ENCODE data around the gene SEC14L6.

Gene SEC14L6

DNA sequence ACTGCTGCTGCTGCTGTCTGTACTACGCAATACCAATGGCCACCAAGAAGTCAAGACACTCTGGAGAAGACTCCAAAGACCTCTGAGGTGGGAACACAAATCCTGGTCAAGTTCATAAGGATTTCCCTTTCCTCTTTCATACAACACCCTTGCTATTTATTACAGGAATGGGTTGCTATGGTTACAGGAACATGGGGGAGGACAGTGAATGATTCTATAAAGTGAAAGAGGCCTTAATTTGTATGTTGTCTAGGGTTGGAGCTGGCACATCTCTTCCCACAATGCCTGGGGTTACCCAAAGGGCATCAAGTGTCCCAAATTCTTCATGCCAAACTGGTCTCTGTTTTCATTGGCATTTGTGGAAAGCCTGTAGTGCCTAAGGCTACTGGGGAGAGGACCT, 63.4 kb downstream of the SEC14L6 start:
- H3K4me1 ChIP-seq (ENCODE audit: control insufficient read depth, low read length): no peaks in the 10 kb centered on the region
- no peaks in the 10 kb centered on the region for H3K9me2 ChIP-seq (replicated peaks; ENCODE audit: control insufficient read depth, low read length)
- H4K20me1 ChIP-seq (ENCODE audit: control insufficient read depth, insufficient read depth, low read depth, low read length): no peaks in the 10 kb centered on the region
- H3K4me2 ChIP-seq (ENCODE audit: low read length): no peak overlapping the region
- H3K27ac ChIP-seq (ENCODE audit: low read depth, low read length): no peak overlapping the region
- H3F3A ChIP-seq (ENCODE audit: control insufficient read depth, insufficient read depth): no peaks in the 10 kb centered on the region
- H3K36me3 ChIP-seq (ENCODE audit: control insufficient read depth, low read length): no peaks in the 10 kb centered on the region
- no peaks in the 10 kb centered on the region for H3K79me2 ChIP-seq (ENCODE audit: control insufficient read depth, low read length)
- H3K9me3 ChIP-seq (ENCODE audit: control insufficient read depth, insufficient read depth, low read length): no peaks in the 10 kb centered on the region
- no peak for TF ChIP-seq EZH2phosphoT487 (IDR thresholded peaks at IDR 0.05; ENCODE audit: borderline replicate concordance, low read length)
- TF ChIP-seq, protein P1, sequence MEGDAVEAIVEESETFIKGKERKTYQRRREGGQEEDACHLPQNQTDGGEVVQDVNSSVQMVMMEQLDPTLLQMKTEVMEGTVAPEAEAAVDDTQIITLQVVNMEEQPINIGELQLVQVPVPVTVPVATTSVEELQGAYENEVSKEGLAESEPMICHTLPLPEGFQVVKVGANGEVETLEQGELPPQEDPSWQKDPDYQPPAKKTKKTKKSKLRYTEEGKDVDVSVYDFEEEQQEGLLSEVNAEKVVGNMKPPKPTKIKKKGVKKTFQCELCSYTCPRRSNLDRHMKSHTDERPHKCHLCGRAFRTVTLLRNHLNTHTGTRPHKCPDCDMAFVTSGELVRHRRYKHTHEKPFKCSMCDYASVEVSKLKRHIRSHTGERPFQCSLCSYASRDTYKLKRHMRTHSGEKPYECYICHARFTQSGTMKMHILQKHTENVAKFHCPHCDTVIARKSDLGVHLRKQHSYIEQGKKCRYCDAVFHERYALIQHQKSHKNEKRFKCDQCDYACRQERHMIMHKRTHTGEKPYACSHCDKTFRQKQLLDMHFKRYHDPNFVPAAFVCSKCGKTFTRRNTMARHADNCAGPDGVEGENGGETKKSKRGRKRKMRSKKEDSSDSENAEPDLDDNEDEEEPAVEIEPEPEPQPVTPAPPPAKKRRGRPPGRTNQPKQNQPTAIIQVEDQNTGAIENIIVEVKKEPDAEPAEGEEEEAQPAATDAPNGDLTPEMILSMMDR (IDR thresholded peaks at IDR 0.05; ENCODE audit: low read depth, low read length, poor library complexity, severe bottlenecking): no peak
- 0 out of 2 replicates have a peak, but pooled peaks cover 2% of the 10 kb centered on the region for H3K27me3 ChIP-seq (ENCODE audit: control insufficient read depth, low read length)
- H3K4me3 ChIP-seq (ENCODE audit: low read length): no peak overlapping the region

DNA sequence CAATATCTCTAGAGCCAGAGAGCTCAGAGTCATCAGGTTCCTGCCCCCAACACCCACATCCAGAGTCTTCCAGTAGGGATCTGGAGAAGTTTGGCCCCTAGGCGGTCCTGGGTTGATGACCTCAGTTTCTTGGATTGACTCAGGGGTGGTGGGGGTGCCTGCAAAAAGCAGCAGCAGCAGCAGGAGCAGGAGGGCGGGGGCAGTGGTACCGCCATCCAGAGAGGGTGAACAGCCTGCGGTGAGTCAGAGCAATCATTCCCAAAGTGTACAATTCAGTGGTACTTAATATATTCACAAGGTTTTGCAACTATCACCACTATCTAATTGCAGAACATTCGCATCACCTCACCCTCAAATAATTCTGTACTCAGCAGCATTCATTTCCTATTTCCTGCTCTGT, 64.8 kb downstream of the SEC14L6 start:
- Histone ChIP-seq H3K27ac (ENCODE audit: low read depth, low read length) (no peak overlapping the region), H3K27me3 (ENCODE audit: control insufficient read depth, low read length) (0 out of 2 replicates have a peak, but pooled peaks cover 2% of the 10 kb centered on the region), H3K4me2 (ENCODE audit: low read length) (no peak overlapping the region), H3F3A (ENCODE audit: control insufficient read depth, insufficient read depth) (no peaks in the 10 kb centered on the region), H3K4me1 (ENCODE audit: control insufficient read depth, low read length) (no peaks in the 10 kb centered on the region), H4K20me1 (ENCODE audit: control insufficient read depth, insufficient read depth, low read depth, low read length) (no peaks in the 10 kb centered on the region), H3K4me3 (ENCODE audit: low read length) (no peak overlapping the region), H3K36me3 (ENCODE audit: control insufficient read depth, low read length) (no peaks in the 10 kb centered on the region), H3K79me2 (ENCODE audit: control insufficient read depth, low read length) (no peaks in the 10 kb centered on the region), H3K9me3 (ENCODE audit: control insufficient read depth, insufficient read depth, low read length) (no peaks in the 10 kb centered on the region), H3K9me2 (replicated peaks; ENCODE audit: control insufficient read depth, low read length) (no peaks in the 10 kb centered on the region)
- no peak for TF ChIP-seq EZH2phosphoT487 (IDR thresholded peaks at IDR 0.05; ENCODE audit: borderline replicate concordance, low read length)
- TF ChIP-seq, protein P1 (IDR thresholded peaks at IDR 0.05; ENCODE audit: low read depth, low read length, poor library complexity, severe bottlenecking): no peak

DNA sequence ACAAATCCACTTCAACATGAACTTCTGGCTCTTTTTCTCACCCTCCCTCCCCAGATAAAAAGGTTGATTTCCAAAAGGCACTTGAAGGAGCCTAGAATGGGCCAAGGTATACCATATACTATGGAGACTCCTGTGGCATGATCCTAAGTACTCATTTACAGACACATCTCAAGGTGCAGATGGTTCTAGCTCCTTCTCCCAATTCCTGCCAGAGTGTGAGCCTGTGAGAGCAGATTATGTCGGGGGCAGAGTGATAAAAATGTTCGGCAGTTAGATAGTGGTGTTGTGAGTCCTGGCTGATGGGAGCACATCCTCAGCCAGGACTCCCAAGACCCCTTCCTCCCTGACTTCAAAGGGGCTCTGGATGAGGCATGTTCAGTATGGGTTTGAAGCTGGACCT, 66.6 kb downstream of the SEC14L6 start:
- no peaks in the 10 kb centered on the region for H3K36me3 ChIP-seq (ENCODE audit: control insufficient read depth, low read length)
- H3K9me2 ChIP-seq (replicated peaks; ENCODE audit: control insufficient read depth, low read length): no peaks in the 10 kb centered on the region
- no peak for TF ChIP-seq EZH2phosphoT487 (IDR thresholded peaks at IDR 0.05; ENCODE audit: borderline replicate concordance, low read length)
- TF ChIP-seq, protein P1 (IDR thresholded peaks at IDR 0.05; ENCODE audit: low read depth, low read length, poor library complexity, severe bottlenecking): no peak
- no peak overlapping the region for H3K4me2 ChIP-seq (ENCODE audit: low read length)
- H3K4me1 ChIP-seq (ENCODE audit: control insufficient read depth, low read length): no peaks in the 10 kb centered on the region
- H3K79me2 ChIP-seq (ENCODE audit: control insufficient read depth, low read length): no peaks in the 10 kb centered on the region
- H3K27me3 ChIP-seq (ENCODE audit: control insufficient read depth, low read length): 0 out of 2 replicates have a peak, but pooled peaks cover 2% of the 10 kb centered on the region
- no peak overlapping the region for H3K4me3 ChIP-seq (ENCODE audit: low read length)
- no peak overlapping the region for H3K27ac ChIP-seq (ENCODE audit: low read depth, low read length)
- H3K9me3 ChIP-seq (ENCODE audit: control insufficient read depth, insufficient read depth, low read length): no peaks in the 10 kb centered on the region
- no peaks in the 10 kb centered on the region for H4K20me1 ChIP-seq (ENCODE audit: control insufficient read depth, insufficient read depth, low read depth, low read length)
- H3F3A ChIP-seq (ENCODE audit: control insufficient read depth, insufficient read depth): no peaks in the 10 kb centered on the region

Measured in DOHH2 (cell line).